Ishikawa (cell line): ENCODE data around the gene GRB7.

Experiments used
- CEBPB ChIP-seq: IDR thresholded peaks from 2 replicates; pipeline ENCODE4 v1.6.1; 2012
- CREB1 ChIP-seq: IDR thresholded peaks from 2 replicates; pipeline ENCODE4 v1.6.1; 2012; ENCODE audit warnings: low read depth
- EGR1 ChIP-seq: IDR thresholded peaks from 2 replicates; pipeline ENCODE4 v1.6.1; 2012
- EP300 ChIP-seq: IDR thresholded peaks from 2 replicates; pipeline ENCODE4 v1.6.1; 2012; ENCODE audit warnings: borderline replicate concordance
- FOXM1 ChIP-seq: IDR thresholded peaks from 2 replicates; pipeline ENCODE4 v1.6.1; 2012; ENCODE audit warnings: low read depth, borderline replicate concordance
- MAX ChIP-seq: IDR thresholded peaks from 2 replicates; pipeline ENCODE4 v1.6.1; 2012
- NFIC ChIP-seq: IDR thresholded peaks from 2 replicates; pipeline ENCODE4 v1.6.1; 2012
- RAD21 ChIP-seq: IDR thresholded peaks from 2 replicates; pipeline ENCODE4 v1.6.1; 2012; ENCODE audit warnings: low read depth
- TAF1 ChIP-seq: IDR thresholded peaks from 2 replicates; pipeline ENCODE4 v1.6.1; 2012; ENCODE audit warnings: low read depth, mild to moderate bottlenecking
- TCF12 ChIP-seq: IDR thresholded peaks from 2 replicates; pipeline ENCODE4 v1.6.1; 2012; ENCODE audit warnings: low read depth
- TEAD4 ChIP-seq: IDR thresholded peaks from 2 replicates; pipeline ENCODE4 v1.6.1; 2012
- USF1 ChIP-seq: IDR thresholded peaks from 2 replicates; pipeline ENCODE4 v1.6.1; 2012
- YY1 ChIP-seq: IDR thresholded peaks from 2 replicates; pipeline ENCODE4 v1.6.1; 2012; ENCODE audit warnings: low read depth
- ZBTB7A ChIP-seq: IDR thresholded peaks from 2 replicates; pipeline ENCODE4 v1.6.1; 2012; ENCODE audit warnings: low read depth
- TF ChIP-seq, protein P1 (sequence below): IDR thresholded peaks from 2 replicates; pipeline ENCODE4 v1.6.1; 2012; ENCODE audit warnings: low read depth, mild to moderate bottlenecking

The GRB7 gene

GRCh38 chr17:39709998-39710964 lies 27.5 kb upstream of the GRB7 start:
- no peak for TF ChIP-seq TEAD4
- no peak for TF ChIP-seq CEBPB
- TF ChIP-seq CREB1: no peak
- no peak for TF ChIP-seq EP300
- TF ChIP-seq ZBTB7A: no peak
- no peak for TF ChIP-seq FOXM1
- TF ChIP-seq NFIC: no peak

DNA sequence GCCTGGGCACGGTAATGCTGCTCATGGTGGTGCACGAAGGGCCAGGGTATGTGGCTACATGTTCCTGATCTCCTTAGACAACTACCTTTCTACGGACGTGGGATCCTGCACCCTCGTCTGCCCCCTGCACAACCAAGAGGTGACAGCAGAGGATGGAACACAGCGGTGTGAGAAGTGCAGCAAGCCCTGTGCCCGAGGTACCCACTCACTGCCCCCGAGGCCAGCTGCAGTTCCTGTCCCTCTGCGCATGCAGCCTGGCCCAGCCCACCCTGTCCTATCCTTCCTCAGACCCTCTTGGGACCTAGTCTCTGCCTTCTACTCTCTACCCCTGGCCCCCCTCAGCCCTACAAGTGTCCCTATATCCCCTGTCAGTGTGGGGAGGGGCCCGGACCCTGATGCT lies 25.9 kb upstream of the GRB7 start:
- TF ChIP-seq TEAD4 (no peak), ZBTB7A (no peak), CREB1 (no peak), YY1 (no peak), EP300 (no peak), TCF12 (no peak)
- TF ChIP-seq, protein P1, sequence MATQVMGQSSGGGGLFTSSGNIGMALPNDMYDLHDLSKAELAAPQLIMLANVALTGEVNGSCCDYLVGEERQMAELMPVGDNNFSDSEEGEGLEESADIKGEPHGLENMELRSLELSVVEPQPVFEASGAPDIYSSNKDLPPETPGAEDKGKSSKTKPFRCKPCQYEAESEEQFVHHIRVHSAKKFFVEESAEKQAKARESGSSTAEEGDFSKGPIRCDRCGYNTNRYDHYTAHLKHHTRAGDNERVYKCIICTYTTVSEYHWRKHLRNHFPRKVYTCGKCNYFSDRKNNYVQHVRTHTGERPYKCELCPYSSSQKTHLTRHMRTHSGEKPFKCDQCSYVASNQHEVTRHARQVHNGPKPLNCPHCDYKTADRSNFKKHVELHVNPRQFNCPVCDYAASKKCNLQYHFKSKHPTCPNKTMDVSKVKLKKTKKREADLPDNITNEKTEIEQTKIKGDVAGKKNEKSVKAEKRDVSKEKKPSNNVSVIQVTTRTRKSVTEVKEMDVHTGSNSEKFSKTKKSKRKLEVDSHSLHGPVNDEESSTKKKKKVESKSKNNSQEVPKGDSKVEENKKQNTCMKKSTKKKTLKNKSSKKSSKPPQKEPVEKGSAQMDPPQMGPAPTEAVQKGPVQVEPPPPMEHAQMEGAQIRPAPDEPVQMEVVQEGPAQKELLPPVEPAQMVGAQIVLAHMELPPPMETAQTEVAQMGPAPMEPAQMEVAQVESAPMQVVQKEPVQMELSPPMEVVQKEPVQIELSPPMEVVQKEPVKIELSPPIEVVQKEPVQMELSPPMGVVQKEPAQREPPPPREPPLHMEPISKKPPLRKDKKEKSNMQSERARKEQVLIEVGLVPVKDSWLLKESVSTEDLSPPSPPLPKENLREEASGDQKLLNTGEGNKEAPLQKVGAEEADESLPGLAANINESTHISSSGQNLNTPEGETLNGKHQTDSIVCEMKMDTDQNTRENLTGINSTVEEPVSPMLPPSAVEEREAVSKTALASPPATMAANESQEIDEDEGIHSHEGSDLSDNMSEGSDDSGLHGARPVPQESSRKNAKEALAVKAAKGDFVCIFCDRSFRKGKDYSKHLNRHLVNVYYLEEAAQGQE: no peak

DNA sequence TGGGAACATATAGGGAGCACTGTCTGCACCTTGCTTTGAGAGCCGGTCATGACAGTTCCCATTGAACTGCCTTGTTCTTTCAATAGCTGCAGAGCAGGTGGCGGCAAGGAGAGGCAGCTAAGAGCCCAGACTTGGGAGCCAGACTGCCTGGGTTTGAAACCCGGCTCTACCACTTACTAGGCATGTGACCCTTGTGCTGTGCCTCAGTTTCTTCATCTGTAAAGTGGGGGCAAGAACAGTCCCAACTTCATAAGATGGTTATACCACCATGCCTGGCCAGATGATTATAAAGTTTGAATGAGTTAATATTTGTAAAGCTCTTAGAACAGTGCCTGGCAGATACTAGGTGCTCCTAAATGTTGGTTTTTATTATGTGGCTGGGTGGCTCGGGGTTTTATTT lies 23.5 kb upstream of the GRB7 start:
- no peak for TF ChIP-seq TEAD4

DNA sequence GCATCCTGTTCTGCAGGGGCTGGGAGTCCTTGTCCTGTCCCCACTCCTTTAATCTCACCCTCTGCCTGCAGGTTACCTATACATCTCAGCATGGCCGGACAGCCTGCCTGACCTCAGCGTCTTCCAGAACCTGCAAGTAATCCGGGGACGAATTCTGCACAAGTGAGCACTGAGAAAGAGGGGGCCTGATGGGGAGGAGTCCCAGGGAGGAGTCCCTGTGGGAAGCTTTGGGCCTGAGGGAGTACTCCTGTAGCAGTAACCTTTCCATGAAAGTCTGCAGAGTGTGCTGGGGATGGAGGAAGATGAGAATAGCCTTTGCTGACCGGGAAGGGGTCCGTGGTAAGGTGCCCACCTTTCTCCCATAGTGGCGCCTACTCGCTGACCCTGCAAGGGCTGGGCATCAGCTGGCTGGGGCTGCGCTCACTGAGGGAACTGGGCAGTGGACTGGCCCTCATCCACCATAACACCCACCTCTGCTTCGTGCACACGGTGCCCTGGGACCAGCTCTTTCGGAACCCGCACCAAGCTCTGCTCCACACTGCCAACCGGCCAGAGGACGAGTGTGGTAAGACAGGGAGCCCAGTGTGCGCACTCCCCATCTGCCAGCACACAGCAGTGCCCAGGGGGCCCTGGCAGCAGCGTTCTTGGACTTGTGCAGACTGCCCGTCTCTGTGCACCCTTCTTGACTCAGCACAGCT lies 22.2 kb upstream of the GRB7 start:
- no peak for TF ChIP-seq TEAD4
- no peak for TF ChIP-seq NFIC
- TF ChIP-seq CREB1: no peak

GRCh38 chr17:39716073-39716818 lies 21.5 kb upstream of the GRB7 start:
- no peak for TF ChIP-seq EGR1
- TF ChIP-seq ZBTB7A: peak; percentile 50; the same call in 1 of the 2 replicates
- no peak for TF ChIP-seq NFIC

- TF ChIP-seq CEBPB (no peak), EGR1 (no peak), CREB1 (no peak), FOXM1 (no peak), USF1 (no peak), NFIC (peak; percentile 56; the same call in 1 of the 2 replicates), RAD21 (no peak), TEAD4 (no peak)
Measured at GRCh38 chr17:39716879-39717536, 20.7 kb upstream of the GRB7 start.

GRCh38 chr17:39717660-39718059 lies 20.1 kb upstream of the GRB7 start:
- TF ChIP-seq EGR1: no peak
- no peak for TF ChIP-seq EP300
- no peak for TF ChIP-seq TCF12
- no peak for TF ChIP-seq TAF1
- no peak for TF ChIP-seq TEAD4
- TF ChIP-seq, protein P1: no peak
- TF ChIP-seq MAX: no peak
- no peak for TF ChIP-seq USF1
- TF ChIP-seq FOXM1: no peak
- no peak for TF ChIP-seq NFIC
- no peak for TF ChIP-seq ZBTB7A
